SK-N-MC (cell line): Measurements from ENCODE around the gene FSCN2.

ENCODE experiments used
- EZH2 ChIP-seq: fragments of 200-600 bp; sonication (generic); IDR thresholded peaks from one replicate; pipeline ENCODE4 v1.6.1; 2017; ENCODE audit warnings: antibody characterized with exemption
- POLR2AphosphoS5 ChIP-seq: IDR thresholded peaks from 2 replicates; pipeline ENCODE4 v1.6.1; 2012; ENCODE audit warnings: mild to moderate bottlenecking, low read depth, low read length, borderline replicate concordance

DNA sequence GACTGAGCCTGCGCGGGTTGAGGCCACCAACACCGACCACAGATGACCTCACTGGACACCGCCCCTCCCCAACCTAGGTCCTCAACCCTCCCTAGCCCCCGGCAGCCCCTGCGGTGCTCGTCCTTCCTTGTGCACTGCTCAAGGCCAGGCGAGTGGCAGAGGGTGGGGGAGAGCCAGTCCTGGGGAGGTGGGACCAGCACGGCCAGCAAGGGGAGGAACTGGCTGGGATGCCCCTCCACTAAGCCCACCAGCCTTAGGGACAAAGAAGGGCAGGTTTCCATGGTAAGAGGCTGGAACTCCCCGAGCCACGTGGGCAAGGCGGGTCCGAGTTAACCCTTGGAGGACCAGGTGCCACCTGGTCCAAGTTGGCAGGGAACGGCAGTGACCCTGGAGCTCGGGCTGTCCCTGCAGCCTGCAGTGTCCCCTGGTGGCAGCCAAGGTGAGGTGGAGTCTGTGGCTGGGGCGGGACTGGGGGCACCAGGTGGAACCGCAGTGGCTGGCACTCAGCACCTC lies 9.2 kb downstream of the FSCN2 start:
- no peak for TF ChIP-seq EZH2
- no peak for TF ChIP-seq POLR2AphosphoS5
